H1 (cell line): ENCODE data around the gene RANBP17. TPM values are rescaled to one million over a fixed set of nuclear protein-coding genes. Genes with fewer than 3 reads are reported as not detected.

ENCODE experiments used
- EGR1 ChIP-seq: IDR thresholded peaks from 2 replicates; pipeline ENCODE4 v1.6.1; 2011; ENCODE audit warnings: low read depth, low read length, borderline replicate concordance
- GABPA ChIP-seq: IDR thresholded peaks from 2 replicates; pipeline ENCODE4 v1.6.1; 2011; ENCODE audit warnings: mild to moderate bottlenecking, low read length, moderate library complexity, borderline replicate concordance; ENCODE audit not compliant: insufficient read depth
- GTF2F1 ChIP-seq: IDR thresholded peaks from 2 replicates; pipeline ENCODE4 v1.6.1; 2012; ENCODE audit warnings: low read depth, low read length, improper control_type of control experiment, borderline replicate concordance
- RNF2 ChIP-seq: fragments of 200-900, 300-1000 bp; sonication (generic); IDR thresholded peaks from 2 replicates; pipeline ENCODE4 v1.7.1; 2016; ENCODE audit warnings: borderline replicate concordance, low read depth, mild to moderate bottlenecking, antibody characterized with exemption, low read length; ENCODE audit not compliant: poor library complexity, severe bottlenecking; ENCODE audit errors: missing control alignments
- TAF7 ChIP-seq: optimal IDR thresholded peaks from 2 replicates; pipeline ENCODE3; 2011; ENCODE audit warnings: low read depth, mild to moderate bottlenecking, inconsistent platforms, low read length, moderate library complexity, borderline replicate concordance
- TCF12 ChIP-seq: IDR thresholded peaks from 2 replicates; pipeline ENCODE4 v1.6.1; 2011; ENCODE audit warnings: low read depth, mild to moderate bottlenecking, low read length
- TEAD4 ChIP-seq: IDR thresholded peaks from 2 replicates; pipeline ENCODE4 v1.6.1; 2012; ENCODE audit warnings: low read depth, low read length, inconsistent platforms, mixed read lengths
- YY1 ChIP-seq: IDR thresholded peaks from 2 replicates; pipeline ENCODE4 v1.6.1; 2011; ENCODE audit warnings: low read depth, mild to moderate bottlenecking, low read length
- polyA plus RNA-seq, 7 experiments: library from polyadenylated mRNA; depleted of rRNA in 3 of 7; stranded (reverse) in 5 of 7; unstranded in 2 of 7; fragments of >200 nt in 5 of 7; fragments of 200-250 nt in 2 of 7; gene quantifications; 1 replicate in 5 of 7; 2 replicates in 1 of 7; 4 replicates in 1 of 7; pipeline versions ENCODE4 v1.2.1 to v1.2.3, GENCODE V29; 2011 to 2013; ENCODE audit warnings: missing spikeins in 2 of 7, mixed read lengths in 2 of 7
- total RNA-seq: library from RNA; stranded (reverse); fragmentation: NEBNext Ultra II Directional; extraction: Animal tissue kit (Norgen Biotek cat#: 25700); gene quantifications from 2 replicates; pipeline ENCODE4 v1.2.1, GENCODE V29; 2021

The RANBP17 gene
- total and polyA plus RNA-seq, 2 of the 8 experiments (the other 6 are each of a cell fraction or from before 2014, with no cell fraction given) = 8.6 to 21.3 TPM

- TF ChIP-seq RNF2 = no peak
- no peak for TF ChIP-seq TCF12
- no peak for TF ChIP-seq TEAD4
- TF ChIP-seq GABPA = no peak
- TF ChIP-seq GTF2F1 = no peak
- no peak for TF ChIP-seq YY1
- no peak for TF ChIP-seq EGR1
- TF ChIP-seq TAF7 = no peak
Measured at GRCh38 chr5:171251519-171251918, 389.7 kb downstream of the RANBP17 start (continued).
